Trophoblast cell (in vitro differentiated cells and primary cell): ENCODE results near the gene MCU.

ENCODE experiments used
- DNase-seq, 2 donors: peaks; one replicate each; pipeline ENCODE4 v3.0.0-alpha.2; 2016
- H2AFZ ChIP-seq: 2 replicates; pipeline ENCODE4 v1.6.1; 2013; ENCODE audit warnings: low read length, moderate library complexity, mild to moderate bottlenecking; ENCODE audit not compliant: insufficient read depth, poor library complexity
- H2AK5ac ChIP-seq: 2 replicates; pipeline ENCODE4 v1.6.1; 2013; ENCODE audit warnings: mild to moderate bottlenecking, low read length
- H2BK120ac ChIP-seq: 2 replicates; pipeline ENCODE4 v1.6.1; 2013; ENCODE audit warnings: low read length, mild to moderate bottlenecking, moderate library complexity; ENCODE audit not compliant: insufficient read depth, poor library complexity
- H2BK12ac ChIP-seq: 2 replicates; pipeline ENCODE4 v1.6.1; 2013; ENCODE audit warnings: mild to moderate bottlenecking, low read length, moderate library complexity
- H2BK5ac ChIP-seq: 2 replicates; pipeline ENCODE4 v1.6.1; 2013; ENCODE audit warnings: low read length, low read depth, moderate library complexity, mild to moderate bottlenecking; ENCODE audit not compliant: poor library complexity
- H3K14ac ChIP-seq: 2 replicates; pipeline ENCODE4 v1.6.1; 2013; ENCODE audit warnings: mild to moderate bottlenecking, low read length
- H3K18ac ChIP-seq: 2 replicates; pipeline ENCODE4 v1.6.1; 2013; ENCODE audit warnings: mild to moderate bottlenecking, low read length
- H3K23ac ChIP-seq: 2 replicates; pipeline ENCODE4 v1.6.1; 2013; ENCODE audit warnings: low read length
- H3K27ac ChIP-seq: 2 replicates; pipeline ENCODE4 v1.5.1; 2013; ENCODE audit warnings: low read depth, mild to moderate bottlenecking, inconsistent platforms, low read length, moderate library complexity
- H3K27me3 ChIP-seq: 2 replicates; pipeline ENCODE4 v1.6.1; 2013; ENCODE audit warnings: inconsistent platforms, mild to moderate bottlenecking, low read length, moderate library complexity; ENCODE audit not compliant: insufficient read depth
- H3K36me3 ChIP-seq, 2 experiments: 1 replicate in 1 of 2; 2 replicates in 1 of 2; pipeline ENCODE4 v1.6.1; 2013; ENCODE audit warnings: low read length in 2 of 2, mild to moderate bottlenecking in 2 of 2, moderate library complexity in 1 of 2; ENCODE audit not compliant: insufficient read depth in 2 of 2, control insufficient read depth in 1 of 2
- H3K4ac ChIP-seq: 2 replicates; pipeline ENCODE4 v1.6.1; 2013; ENCODE audit warnings: low read depth, mild to moderate bottlenecking, low read length, moderate library complexity
- H3K4me1 ChIP-seq, 2 experiments: 1 replicate in 1 of 2; 2 replicates in 1 of 2; pipeline ENCODE4 v1.6.1; 2013; ENCODE audit warnings: low read length in 2 of 2, mild to moderate bottlenecking in 2 of 2, moderate library complexity in 1 of 2; ENCODE audit not compliant: insufficient read depth in 2 of 2, control insufficient read depth in 1 of 2
- H3K4me2 ChIP-seq: 2 replicates; pipeline ENCODE4 v1.6.1; 2013; ENCODE audit warnings: inconsistent platforms, mild to moderate bottlenecking, low read length, moderate library complexity
- H3K4me3 ChIP-seq: 2 replicates; pipeline ENCODE4 v1.5.1; 2013; ENCODE audit warnings: mild to moderate bottlenecking, low read depth, low read length, inconsistent platforms
- H3K79me1 ChIP-seq: one replicate; pipeline ENCODE4 v1.6.1; 2013; ENCODE audit warnings: low read length
- H3K79me2 ChIP-seq: 2 replicates; pipeline ENCODE4 v1.6.1; 2013; ENCODE audit warnings: low read length, mild to moderate bottlenecking; ENCODE audit not compliant: control insufficient read depth, insufficient read depth, poor library complexity
- H3K9ac ChIP-seq: 2 replicates; pipeline ENCODE4 v1.6.1; 2013; ENCODE audit warnings: mild to moderate bottlenecking, low read length
- H3K9me3 ChIP-seq: 2 replicates; pipeline ENCODE4 v1.6.1; 2013; ENCODE audit warnings: low read depth, mild to moderate bottlenecking, control low read depth, inconsistent platforms, low read length; ENCODE audit not compliant: insufficient read depth
- H4K12ac ChIP-seq: 2 replicates; pipeline ENCODE4 v1.6.1; 2013; ENCODE audit warnings: low read depth, mild to moderate bottlenecking, low read length, moderate library complexity
- H4K8ac ChIP-seq: 2 replicates; pipeline ENCODE4 v1.6.1; 2013; ENCODE audit warnings: low read depth, mild to moderate bottlenecking, low read length, moderate library complexity
- H4K91ac ChIP-seq: one replicate; pipeline ENCODE4 v1.6.1; 2013; ENCODE audit warnings: low read depth, mild to moderate bottlenecking, low read length, moderate library complexity
- WGBS: extraction: QIAGEN DNeasy Blood & Tissue Kit; methylation state at CpG from one replicate; pipeline ENCODE4 v1.1.7; 2013; ENCODE audit warnings: missing lambda C conversion rate; ENCODE audit not compliant: insufficient read length, insufficient coverage; ENCODE audit errors: extremely low coverage; 5-methylcytosine and 5-hydroxymethylcytosine counted together

MCU gene

GRCh38 chr10:72881291-72881690, 189.3 kb downstream of the MCU start:
- no peak overlapping the region for H3K27ac ChIP-seq
- H3K14ac ChIP-seq, result no peak overlapping the region
- no peaks in the 10 kb centered on the region for H3K9me3 ChIP-seq
- H4K8ac ChIP-seq, result no peak overlapping the region
- H4K91ac ChIP-seq, result no peak overlapping the region
- no peak overlapping the region for H2BK120ac ChIP-seq
- H2AK5ac ChIP-seq, result no peak overlapping the region
- no peaks in the 10 kb centered on the region for H3K4me1 ChIP-seq
- peaks cover 0 to 8% of the 10 kb centered on the region in 2 experiments for H3K36me3 ChIP-seq
- H3K4me2 ChIP-seq, result no peak overlapping the region
- DNase-seq, result no peak
- H3K79me2 ChIP-seq, result no peaks in the 10 kb centered on the region
- H2BK5ac ChIP-seq, result no peak overlapping the region
- no peak overlapping the region for H3K4me3 ChIP-seq
- H3K23ac ChIP-seq, result no peak overlapping the region
- no peak overlapping the region for H4K12ac ChIP-seq
- WGBS, result no CpG with 5 or more reads among the region's 2 CpGs
- H2BK12ac ChIP-seq, result no peak overlapping the region
- H3K18ac ChIP-seq, result no peak overlapping the region
- H3K4ac ChIP-seq, result no peak overlapping the region
- H2AFZ ChIP-seq, result no peak overlapping the region
- no peaks in the 10 kb centered on the region for H3K27me3 ChIP-seq
- H3K79me1 ChIP-seq, result no peaks in the 10 kb centered on the region
- no peak overlapping the region for H3K9ac ChIP-seq

GRCh38 chr10:72883861-72884260, 191.9 kb downstream of the MCU start:
- no CpG with 5 or more reads among the region's 2 CpGs for WGBS
- H2BK120ac ChIP-seq, result no peak overlapping the region

GRCh38 chr10:72885953-72886352, 194.0 kb downstream of the MCU start:
- Histone ChIP-seq H3K9me3 (no peaks in the 10 kb centered on the region), H2AK5ac (no peak overlapping the region), H3K23ac (no peak overlapping the region), H2BK120ac (no peak overlapping the region), H3K4me3 (no peak overlapping the region), H3K9ac (no peak overlapping the region), H2BK12ac (no peak overlapping the region), H2AFZ (no peak overlapping the region), H3K27ac (no peak overlapping the region), H3K4me1 (no peaks in the 10 kb centered on the region), H3K79me2 (no peaks in the 10 kb centered on the region), H4K91ac (no peak overlapping the region), H3K18ac (no peak overlapping the region), H3K27me3 (no peaks in the 10 kb centered on the region), H3K4me2 (no peak overlapping the region), H4K8ac (no peak overlapping the region), H2BK5ac (no peak overlapping the region), H3K79me1 (no peaks in the 10 kb centered on the region), H3K14ac (no peak overlapping the region), H4K12ac (no peak overlapping the region), H3K36me3 (peaks cover 2 to 4% of the 10 kb centered on the region in 2 experiments), H3K4ac (no peak overlapping the region)
- WGBS, result no CpG with 5 or more reads among the region's 2 CpGs
- no peak for DNase-seq

More at GRCh38 chr10:72883861-72884260, 191.9 kb downstream of the MCU start:
- H2BK12ac ChIP-seq, result no peak overlapping the region
- H4K12ac ChIP-seq, result no peak overlapping the region
- no peak overlapping the region for H3K9ac ChIP-seq
- no peak overlapping the region for H3K4me2 ChIP-seq
- H3K4ac ChIP-seq, result no peak overlapping the region
- H2AK5ac ChIP-seq, result no peak overlapping the region
- H3K4me3 ChIP-seq, result no peak overlapping the region
- DNase-seq, result no peak
- H3K79me2 ChIP-seq, result no peaks in the 10 kb centered on the region
- no peaks in the 10 kb centered on the region for H3K79me1 ChIP-seq
- peaks cover 4 to 5% of the 10 kb centered on the region in 2 experiments for H3K36me3 ChIP-seq
- H2AFZ ChIP-seq, result no peak overlapping the region
- H3K23ac ChIP-seq, result no peak overlapping the region
- H3K9me3 ChIP-seq, result no peaks in the 10 kb centered on the region
- H2BK5ac ChIP-seq, result no peak overlapping the region
- no peaks in the 10 kb centered on the region for H3K4me1 ChIP-seq
- H3K27ac ChIP-seq, result no peak overlapping the region
- no peak overlapping the region for H3K18ac ChIP-seq
- no peak overlapping the region for H4K8ac ChIP-seq
- H3K27me3 ChIP-seq, result no peaks in the 10 kb centered on the region
- no peak overlapping the region for H3K14ac ChIP-seq
- no peak overlapping the region for H4K91ac ChIP-seq

- Histone ChIP-seq H4K12ac (no peak overlapping the region), H3K4me1 (no peaks in the 10 kb centered on the region), H4K91ac (no peak overlapping the region), H3K14ac (no peak overlapping the region), H3K9ac (no peak overlapping the region), H4K8ac (no peak overlapping the region), H3K27ac (no peak overlapping the region), H2BK5ac (no peak overlapping the region), H3K4ac (no peak overlapping the region), H3K23ac (no peak overlapping the region), H2AFZ (no peak overlapping the region), H2BK120ac (no peak overlapping the region), H2AK5ac (no peak overlapping the region), H3K27me3 (no peaks in the 10 kb centered on the region), H3K4me2 (no peak overlapping the region), H3K36me3 (peaks cover 0 to 4% of the 10 kb centered on the region in 2 experiments), H2BK12ac (no peak overlapping the region), H3K9me3 (no peaks in the 10 kb centered on the region), H3K18ac (no peak overlapping the region), H3K4me3 (no peak overlapping the region), H3K79me2 (no peaks in the 10 kb centered on the region), H3K79me1 (no peaks in the 10 kb centered on the region)
- no CpG with 5 or more reads among the region's 1 CpG for WGBS
- no peak for DNase-seq
These were observed 194.7 kb downstream of the MCU start for GRCh38 chr10:72886621-72887020.
